DND-41 (cell line): ENCODE results near the gene TMEM270.

Experiments used
- ATAC-seq: fragments of 200-7000 bp; cut with Tn5 transposase; 3 replicates; pipeline ENCODE4 v1.9.1; 2021; ENCODE audit warnings: low read depth; ENCODE audit not compliant: insufficient read depth
- DNase-seq: peaks from one replicate; pipeline ENCODE4 v3.0.0-alpha.2; 2020
- H2AFZ ChIP-seq: 2 replicates; pipeline ENCODE4 v1.6.0; 2012; ENCODE audit warnings: low read depth, low read length
- H3K27ac ChIP-seq: 2 replicates; pipeline ENCODE4 v1.5.1; 2012; ENCODE audit warnings: low read length, inconsistent platforms
- H3K27me3 ChIP-seq: fragments of 200-600 bp; sonication (generic); 2 replicates; pipeline ENCODE4 v1.6.0; 2012; ENCODE audit warnings: low read length, mild to moderate bottlenecking, inconsistent platforms; ENCODE audit not compliant: insufficient read depth, poor library complexity
- H3K36me3 ChIP-seq: 2 replicates; pipeline ENCODE4 v1.5.1; 2012; ENCODE audit warnings: low read length, inconsistent platforms; ENCODE audit not compliant: insufficient read depth
- H3K4me1 ChIP-seq: 2 replicates; pipeline ENCODE4 v1.5.1; 2012; ENCODE audit warnings: mild to moderate bottlenecking, low read length; ENCODE audit not compliant: insufficient read depth
- H3K4me2 ChIP-seq: 2 replicates; pipeline ENCODE4 v1.6.0; 2012; ENCODE audit warnings: mild to moderate bottlenecking, moderate library complexity, low read length, inconsistent platforms; ENCODE audit not compliant: insufficient read depth
- H3K4me3 ChIP-seq, 2 experiments: fragments of 200-600 bp in 1 of 2; shearing (Covaris generic) in 1 of 2; 2 replicates each; pipeline ENCODE4 v1.5.1; 2012 to 2016; ENCODE audit warnings: inconsistent platforms in 2 of 2, low read length in 2 of 2, mild to moderate bottlenecking in 2 of 2, low read depth in 1 of 2, moderate library complexity in 1 of 2
- H3K79me2 ChIP-seq: 2 replicates; pipeline ENCODE4 v1.6.0; 2012; ENCODE audit warnings: low read length, inconsistent platforms; ENCODE audit not compliant: insufficient read depth
- H3K9ac ChIP-seq: 2 replicates; pipeline ENCODE4 v1.6.0; 2012; ENCODE audit warnings: low read depth, mild to moderate bottlenecking, inconsistent platforms, low read length, moderate library complexity
- H3K9me3 ChIP-seq: 2 replicates; pipeline ENCODE4 v1.5.1; 2012; ENCODE audit warnings: low read length, moderate library complexity, mild to moderate bottlenecking, inconsistent platforms; ENCODE audit not compliant: insufficient read depth, severe bottlenecking
- H4K20me1 ChIP-seq: 2 replicates; pipeline ENCODE4 v1.6.0; 2012; ENCODE audit warnings: low read length; ENCODE audit not compliant: insufficient read depth
- EZH2 ChIP-seq: IDR thresholded peaks from 3 replicates; pipeline ENCODE4 v1.6.1; 2012; ENCODE audit warnings: borderline replicate concordance, low read depth, mild to moderate bottlenecking, moderate library complexity, low read length, inconsistent platforms; ENCODE audit not compliant: severe bottlenecking
- TF ChIP-seq, protein P1 (sequence below): IDR thresholded peaks from 2 replicates; pipeline ENCODE4 v1.5.1; 2012; ENCODE audit warnings: borderline replicate concordance, low read length, moderate library complexity, mild to moderate bottlenecking; ENCODE audit not compliant: poor library complexity, severe bottlenecking; ENCODE audit errors: extremely low read depth

TMEM270 gene

GRCh38 chr7:73887762-73888161 lies 26.8 kb downstream of the TMEM270 start:
- no peak overlapping the region for H3K4me2 ChIP-seq
- no peaks in the 10 kb centered on the region for H3K79me2 ChIP-seq

DNA sequence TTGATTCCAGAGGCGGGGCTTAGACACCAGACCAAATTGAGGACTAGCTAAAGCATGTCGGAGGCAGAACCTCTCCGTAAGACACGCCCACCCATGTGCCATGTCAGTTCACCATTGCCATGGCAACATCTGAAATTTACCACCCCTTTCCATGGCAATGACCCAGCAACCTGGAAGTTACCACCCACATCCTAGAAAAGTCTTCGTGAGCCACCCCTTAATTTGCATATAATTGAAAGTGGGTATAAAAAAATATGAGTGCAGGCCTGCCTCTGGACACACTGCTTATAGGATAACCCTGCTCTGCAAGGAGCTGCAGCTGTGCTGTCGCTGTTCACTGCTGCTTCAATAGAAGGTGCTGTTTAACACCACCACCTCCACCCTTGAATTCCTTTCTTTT lies 28.0 kb downstream of the TMEM270 start:
- no peak overlapping the region for H2AFZ ChIP-seq
- DNase-seq = no peak
- H4K20me1 ChIP-seq = no peaks in the 10 kb centered on the region; the same call in 1 of the 2 replicates
- H3K27me3 ChIP-seq = no peaks in the 10 kb centered on the region
- no peak overlapping the region for H3K27ac ChIP-seq
- no peaks in the 10 kb centered on the region for H3K36me3 ChIP-seq
- H3K9ac ChIP-seq = no peak overlapping the region
- no peaks in the 10 kb centered on the region for H3K9me3 ChIP-seq
- no peaks in the 10 kb centered on the region for H3K4me1 ChIP-seq
- H3K4me2 ChIP-seq = no peak overlapping the region
- H3K79me2 ChIP-seq = no peaks in the 10 kb centered on the region
- no peak for TF ChIP-seq EZH2
- TF ChIP-seq, protein P1, sequence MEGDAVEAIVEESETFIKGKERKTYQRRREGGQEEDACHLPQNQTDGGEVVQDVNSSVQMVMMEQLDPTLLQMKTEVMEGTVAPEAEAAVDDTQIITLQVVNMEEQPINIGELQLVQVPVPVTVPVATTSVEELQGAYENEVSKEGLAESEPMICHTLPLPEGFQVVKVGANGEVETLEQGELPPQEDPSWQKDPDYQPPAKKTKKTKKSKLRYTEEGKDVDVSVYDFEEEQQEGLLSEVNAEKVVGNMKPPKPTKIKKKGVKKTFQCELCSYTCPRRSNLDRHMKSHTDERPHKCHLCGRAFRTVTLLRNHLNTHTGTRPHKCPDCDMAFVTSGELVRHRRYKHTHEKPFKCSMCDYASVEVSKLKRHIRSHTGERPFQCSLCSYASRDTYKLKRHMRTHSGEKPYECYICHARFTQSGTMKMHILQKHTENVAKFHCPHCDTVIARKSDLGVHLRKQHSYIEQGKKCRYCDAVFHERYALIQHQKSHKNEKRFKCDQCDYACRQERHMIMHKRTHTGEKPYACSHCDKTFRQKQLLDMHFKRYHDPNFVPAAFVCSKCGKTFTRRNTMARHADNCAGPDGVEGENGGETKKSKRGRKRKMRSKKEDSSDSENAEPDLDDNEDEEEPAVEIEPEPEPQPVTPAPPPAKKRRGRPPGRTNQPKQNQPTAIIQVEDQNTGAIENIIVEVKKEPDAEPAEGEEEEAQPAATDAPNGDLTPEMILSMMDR = no peak
- no peak overlapping the region for H3K4me3 ChIP-seq
- no peak for ATAC-seq

More at GRCh38 chr7:73887762-73888161, 26.8 kb downstream of the TMEM270 start:
- ATAC-seq (no peak), DNase-seq (no peak)
- no peaks in the 10 kb centered on the region for H3K4me1 ChIP-seq
- H3K9me3 ChIP-seq = no peaks in the 10 kb centered on the region
- no peaks in the 10 kb centered on the region; the same call in 1 of the 2 replicates for H4K20me1 ChIP-seq
- H3K27me3 ChIP-seq = no peaks in the 10 kb centered on the region
- no peak for TF ChIP-seq EZH2
- no peak overlapping the region for H2AFZ ChIP-seq
- no peak overlapping the region for H3K27ac ChIP-seq
- H3K9ac ChIP-seq = no peak overlapping the region
- no peaks in the 10 kb centered on the region for H3K36me3 ChIP-seq
- no peak overlapping the region for H3K4me3 ChIP-seq

- no peaks in the 10 kb centered on the region; the same call in 1 of the 2 replicates for H4K20me1 ChIP-seq
- H2AFZ ChIP-seq = no peak overlapping the region
- no peak overlapping the region for H3K27ac ChIP-seq
- H3K4me1 ChIP-seq = no peaks in the 10 kb centered on the region
- H3K27me3 ChIP-seq = no peaks in the 10 kb centered on the region
- no peaks in the 10 kb centered on the region for H3K9me3 ChIP-seq
- no peaks in the 10 kb centered on the region for H3K79me2 ChIP-seq
- H3K9ac ChIP-seq = no peak overlapping the region
- no peak overlapping the region for H3K4me3 ChIP-seq
- no peak for ATAC-seq
- no peak for DNase-seq
- no peak overlapping the region for H3K4me2 ChIP-seq
- TF ChIP-seq, protein P1 = no peak
- no peak for TF ChIP-seq EZH2
- H3K36me3 ChIP-seq = no peaks in the 10 kb centered on the region
Measured at GRCh38 chr7:73890555-73891147, 29.7 kb downstream of the TMEM270 start.

DNA sequence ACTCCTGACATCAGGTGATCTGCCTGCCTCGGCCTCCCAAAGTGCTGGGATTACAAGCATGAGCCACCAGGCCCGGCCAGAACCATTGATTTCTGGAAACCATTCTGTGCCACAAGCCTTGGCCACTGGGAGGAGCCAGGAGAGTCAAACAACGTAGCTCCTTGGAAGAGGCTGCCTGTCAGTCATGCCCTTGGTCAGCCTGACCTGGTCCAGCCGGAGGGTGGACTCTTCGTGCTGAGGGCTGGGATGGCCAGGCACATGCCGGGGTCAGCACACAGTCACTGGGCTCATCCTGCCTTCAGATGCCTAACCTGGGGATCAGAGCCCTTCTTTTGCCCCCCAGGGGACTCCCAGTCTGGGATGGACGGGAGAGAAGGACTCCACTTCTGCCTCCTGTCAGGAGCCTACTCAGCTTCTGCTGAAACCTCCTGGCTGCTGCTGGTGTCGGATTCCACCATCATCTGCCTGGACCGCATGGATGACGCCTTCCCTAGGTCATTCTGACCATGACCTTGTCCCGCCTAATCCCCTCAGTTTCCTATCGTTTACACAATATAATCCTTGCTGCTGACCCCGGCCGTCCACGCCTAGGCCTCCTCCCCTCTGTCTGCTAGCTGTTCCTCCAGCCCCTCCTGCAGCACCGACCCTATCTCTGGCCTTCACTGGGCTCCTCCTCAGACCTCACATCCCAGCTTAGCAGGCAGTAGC lies 30.4 kb downstream of the TMEM270 start:
- Histone ChIP-seq H3K4me2 (no peak overlapping the region), H3K27me3 (no peaks in the 10 kb centered on the region), H3K4me1 (no peaks in the 10 kb centered on the region), H3K9ac (no peak overlapping the region), H4K20me1 (no peaks in the 10 kb centered on the region; the same call in 1 of the 2 replicates), H3K79me2 (no peaks in the 10 kb centered on the region), H3K9me3 (no peaks in the 10 kb centered on the region), H3K36me3 (no peaks in the 10 kb centered on the region), H2AFZ (no peak overlapping the region), H3K4me3 (no peak overlapping the region), H3K27ac (no peak overlapping the region)
- no peak for TF ChIP-seq EZH2
- TF ChIP-seq, protein P1 = no peak
- DNase-seq (no peak), ATAC-seq (no peak)
